ENCODE measurements around the gene SATB1.

GRCh38 chr3:18424213-18424728 lies 868 bp downstream of the SATB1 start:
- TF ChIP-seq ESRRG (CRISPR knock-in tag; IDR thresholded peaks at IDR 0.05) (no peak), PATZ1 (CRISPR knock-in tag; IDR thresholded peaks at IDR 0.05; ENCODE audit: borderline replicate concordance) (no peak), RARB (CRISPR knock-in tag; IDR thresholded peaks at IDR 0.05) (no peak), CSDC2 (CRISPR knock-in tag; IDR thresholded peaks at IDR 0.05) (no peak), CREB5 (CRISPR knock-in tag; IDR thresholded peaks at IDR 0.05; ENCODE audit: low read depth) (no peak), BACH2 (CRISPR knock-in tag; IDR thresholded peaks at IDR 0.05; ENCODE audit: borderline replicate concordance) (no peak), POU6F1 (CRISPR knock-in tag; IDR thresholded peaks at IDR 0.05; ENCODE audit: borderline replicate concordance, low read depth) (no peak), ZNF565 (CRISPR knock-in tag; conservative IDR thresholded peaks at IDR 0.05; ENCODE audit: low read depth) (no peak), ARNTL (CRISPR knock-in tag; IDR thresholded peaks at IDR 0.05; ENCODE audit: borderline replicate concordance, low read depth) (no peak), OSR1 (CRISPR knock-in tag; IDR thresholded peaks at IDR 0.05) (no peak), GLIS3 (CRISPR knock-in tag; IDR thresholded peaks at IDR 0.05) (no peak)
